NCI-H345 (cell line): Measurements from ENCODE around the gene PSMD12.
"Not testable (repeated sequence)": the region's sequence is repeated elsewhere in the genome, so short reads cannot be mapped to it uniquely, and the experiment has no call there.

Experiments
- DNase-seq: peaks from one replicate; lab custom pipeline; 2025; lab: John Stamatoyannopoulos, UW

Gene PSMD12

DNA sequence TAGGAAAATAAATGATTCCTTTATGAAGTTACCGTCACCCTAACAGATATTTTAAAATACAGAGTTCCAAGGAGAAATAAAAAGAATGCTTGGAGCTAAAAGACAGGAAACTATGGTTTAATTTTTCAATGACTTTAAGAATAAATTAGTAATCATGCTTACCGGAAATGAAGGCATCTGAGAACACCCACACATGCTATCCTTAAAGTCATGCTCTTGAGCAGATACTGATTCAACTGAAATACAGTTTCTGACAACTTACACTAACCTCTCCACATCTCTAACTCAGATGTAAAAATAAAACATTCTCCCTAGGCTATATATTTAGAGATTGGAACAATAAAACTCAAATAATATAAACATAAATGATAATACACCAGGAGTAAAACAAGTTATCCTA is 7.8 kb downstream of the PSMD12 start:
- no peak for DNase-seq

DNA sequence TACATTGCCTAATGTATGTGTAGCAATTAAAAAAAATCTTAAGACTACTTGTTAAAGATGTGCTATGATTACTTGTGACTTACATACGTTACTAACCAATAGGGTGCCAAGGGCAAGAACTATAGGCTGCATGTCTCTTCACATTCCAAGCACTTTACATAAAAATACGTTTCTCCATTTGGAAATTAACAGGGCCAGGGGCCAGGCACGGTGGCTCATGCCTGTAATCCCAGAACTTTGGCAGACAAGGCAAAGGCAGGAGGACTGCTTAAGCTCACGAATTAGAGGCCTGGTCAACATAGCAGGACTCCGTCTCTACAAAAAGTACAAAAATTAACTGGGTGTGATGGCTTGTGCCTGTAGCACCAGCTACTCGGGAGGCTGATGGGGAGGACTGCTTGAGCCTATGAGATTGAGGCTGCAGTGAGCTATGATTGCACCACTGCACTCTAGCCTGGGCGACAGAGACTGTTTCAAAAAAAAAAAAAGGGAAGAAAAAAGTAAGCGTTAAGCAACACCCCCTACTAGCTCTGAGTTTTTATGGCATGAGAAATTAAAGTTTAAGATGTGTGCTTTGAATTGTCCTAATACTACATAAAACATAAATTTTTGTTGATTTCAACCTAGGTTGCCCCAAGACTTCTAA is 12.3 kb downstream of the PSMD12 start:
- no peak for DNase-seq

DNA sequence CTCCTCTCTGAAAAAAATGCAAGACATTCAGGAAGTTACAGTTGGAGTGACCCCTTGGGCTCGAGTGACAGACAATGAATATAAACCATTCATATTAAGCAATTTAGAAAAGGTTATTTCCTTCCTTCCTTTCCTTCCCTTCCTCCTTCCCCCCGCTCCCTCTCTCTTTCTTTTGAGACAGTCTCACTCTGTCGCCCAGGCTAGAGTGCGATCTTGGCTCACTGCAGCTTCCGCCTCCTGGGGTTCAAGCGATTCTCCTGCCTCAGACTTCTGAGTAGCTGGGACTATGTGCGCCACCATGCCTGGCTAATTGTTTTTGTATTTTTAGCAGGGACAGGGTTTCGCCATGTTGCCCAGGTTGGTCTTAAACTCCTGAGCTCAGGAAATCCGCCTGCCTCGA is 13.2 kb downstream of the PSMD12 start:
- DNase-seq: no peak

DNA sequence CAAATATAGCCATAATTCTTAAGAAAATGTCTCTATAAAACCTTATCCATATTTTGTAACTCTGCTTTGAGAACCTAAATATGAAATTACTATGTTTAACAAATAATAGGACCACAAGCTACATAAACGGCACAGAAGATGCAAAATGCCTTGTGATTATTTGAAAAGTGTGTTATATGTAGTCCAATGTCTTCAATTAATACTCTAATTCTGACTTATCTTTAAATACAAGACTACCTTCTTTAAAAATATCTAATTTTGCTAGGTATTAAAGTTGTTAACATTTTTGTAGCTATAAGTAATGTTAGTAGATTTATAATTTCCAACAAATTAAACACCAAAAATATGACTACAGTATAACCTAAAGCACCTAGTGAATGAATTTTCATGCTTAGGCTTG is 17.0 kb downstream of the PSMD12 start:
- no peak for DNase-seq

DNA sequence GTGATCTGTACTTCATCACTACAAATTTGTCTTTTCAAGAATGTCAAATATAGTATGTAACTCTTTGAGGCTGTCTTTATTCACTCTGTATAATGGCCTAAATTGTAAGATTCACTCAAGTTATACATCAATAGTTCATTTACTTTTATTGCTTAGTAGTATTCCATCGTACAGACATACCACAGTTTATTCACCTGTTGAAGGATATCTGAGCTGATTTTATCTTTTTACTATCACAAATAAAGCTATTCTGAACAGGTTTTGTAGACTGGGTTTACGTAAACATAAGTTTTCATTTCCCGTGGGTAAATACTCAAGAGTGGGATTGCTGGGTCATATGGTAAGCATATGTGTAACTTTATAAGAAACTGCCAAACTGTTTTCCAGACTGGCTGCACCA is 18.6 kb downstream of the PSMD12 start:
- DNase-seq: no peak

DNA sequence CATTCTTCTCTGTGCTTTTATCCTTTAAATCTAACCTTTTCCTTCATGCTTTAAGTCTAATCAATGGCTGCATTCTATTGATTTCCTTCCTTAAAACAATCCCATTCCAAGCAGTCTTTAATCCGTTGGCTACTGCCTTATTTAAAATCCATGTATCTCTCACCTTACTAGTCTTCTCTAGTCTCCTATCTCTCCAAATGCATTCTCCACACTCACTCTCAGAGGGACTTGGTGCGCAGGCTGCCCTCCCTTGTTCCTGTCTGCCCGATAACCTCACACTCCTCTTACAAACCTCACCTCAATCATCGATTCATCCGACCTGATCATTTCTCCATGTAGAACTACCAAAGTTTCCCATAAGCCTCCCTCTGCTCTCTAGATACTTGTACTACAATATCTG is 23.1 kb downstream of the PSMD12 start:
- DNase-seq: no peak

DNA sequence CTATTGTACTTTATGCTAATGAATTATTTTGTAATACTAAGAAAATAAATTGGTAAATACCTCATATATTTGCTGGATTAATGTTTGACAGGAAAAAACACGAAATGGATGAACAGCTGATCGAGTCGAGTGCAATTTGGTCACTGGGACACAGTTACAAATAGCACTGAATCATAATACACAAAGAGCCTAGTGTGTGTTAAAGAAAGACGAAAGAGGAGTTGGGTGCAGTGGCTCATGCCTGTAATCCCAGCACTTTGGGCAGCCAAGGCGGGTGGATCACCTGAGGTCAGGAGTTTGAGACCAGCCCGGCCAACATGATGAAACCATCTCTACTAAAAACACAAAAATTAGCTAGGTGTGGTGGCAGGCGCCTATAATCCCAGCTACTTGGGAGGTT is 28.0 kb downstream of the PSMD12 start:
- DNase-seq: not testable (repeated sequence)

DNA sequence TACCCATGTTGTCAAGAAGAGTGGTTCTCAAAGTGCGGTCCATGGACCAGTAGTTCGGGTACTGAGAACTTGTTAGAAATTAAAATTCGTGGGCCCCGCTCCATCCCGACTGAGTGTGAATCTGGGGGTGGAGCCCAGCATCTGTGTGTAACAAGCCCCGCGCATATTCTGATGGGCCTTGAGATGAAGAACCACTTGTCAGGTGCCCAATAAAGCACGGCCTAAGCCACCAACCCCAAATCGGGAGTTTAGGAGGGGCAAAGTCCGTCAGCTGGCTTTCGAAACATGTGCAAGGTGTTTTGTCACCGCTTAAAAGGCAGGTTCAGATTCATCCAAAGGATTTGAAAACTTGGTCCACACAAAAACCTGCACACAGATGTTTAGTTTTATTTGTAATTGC is 29.5 kb downstream of the PSMD12 start:
- no peak for DNase-seq

DNA sequence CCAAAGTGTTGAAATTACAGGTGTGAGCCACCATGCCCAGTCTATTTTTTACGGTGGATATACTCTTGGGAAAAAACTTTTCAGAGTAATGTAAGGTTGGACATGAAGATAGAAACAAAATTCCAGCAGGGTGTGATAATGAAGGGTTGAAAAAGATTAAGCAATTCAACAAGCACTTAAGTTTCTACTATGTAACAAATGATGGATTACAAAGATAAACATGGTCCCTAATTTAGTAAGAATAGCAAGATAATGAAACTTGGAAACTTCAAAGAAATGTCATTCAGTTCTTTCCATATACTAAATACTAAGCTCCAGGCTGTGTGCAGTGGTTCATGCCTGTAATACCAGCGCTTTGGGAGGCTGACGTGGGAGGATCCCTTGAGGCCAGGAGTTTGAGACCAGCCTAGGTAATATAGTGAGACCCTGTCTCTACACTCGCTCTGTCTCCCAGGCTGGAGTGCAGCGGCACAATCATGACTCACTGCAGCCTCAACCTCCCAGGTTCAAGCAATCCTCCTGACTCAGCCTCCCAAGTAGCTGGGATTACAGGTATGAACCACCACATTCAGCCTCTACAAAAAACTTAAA is 31.0 kb downstream of the PSMD12 start:
- no peak for DNase-seq

DNA sequence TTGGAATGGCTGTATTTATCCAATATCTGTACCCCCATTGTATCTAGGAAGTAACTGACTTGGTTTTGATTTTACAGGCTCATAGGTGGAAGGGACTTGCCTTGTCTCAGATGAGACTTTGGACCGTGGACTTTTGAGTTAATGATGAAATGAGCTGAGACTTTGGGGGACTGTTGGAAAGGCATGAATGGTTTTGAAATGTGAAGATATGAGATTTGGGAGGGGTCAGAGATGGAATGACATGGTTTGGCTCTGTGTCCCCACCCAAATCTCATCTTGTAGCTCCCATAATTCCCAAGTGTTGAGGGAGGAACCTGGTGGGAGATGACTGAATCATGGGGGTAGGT is 34.2 kb downstream of the PSMD12 start:
- DNase-seq: not testable (repeated sequence)

DNA sequence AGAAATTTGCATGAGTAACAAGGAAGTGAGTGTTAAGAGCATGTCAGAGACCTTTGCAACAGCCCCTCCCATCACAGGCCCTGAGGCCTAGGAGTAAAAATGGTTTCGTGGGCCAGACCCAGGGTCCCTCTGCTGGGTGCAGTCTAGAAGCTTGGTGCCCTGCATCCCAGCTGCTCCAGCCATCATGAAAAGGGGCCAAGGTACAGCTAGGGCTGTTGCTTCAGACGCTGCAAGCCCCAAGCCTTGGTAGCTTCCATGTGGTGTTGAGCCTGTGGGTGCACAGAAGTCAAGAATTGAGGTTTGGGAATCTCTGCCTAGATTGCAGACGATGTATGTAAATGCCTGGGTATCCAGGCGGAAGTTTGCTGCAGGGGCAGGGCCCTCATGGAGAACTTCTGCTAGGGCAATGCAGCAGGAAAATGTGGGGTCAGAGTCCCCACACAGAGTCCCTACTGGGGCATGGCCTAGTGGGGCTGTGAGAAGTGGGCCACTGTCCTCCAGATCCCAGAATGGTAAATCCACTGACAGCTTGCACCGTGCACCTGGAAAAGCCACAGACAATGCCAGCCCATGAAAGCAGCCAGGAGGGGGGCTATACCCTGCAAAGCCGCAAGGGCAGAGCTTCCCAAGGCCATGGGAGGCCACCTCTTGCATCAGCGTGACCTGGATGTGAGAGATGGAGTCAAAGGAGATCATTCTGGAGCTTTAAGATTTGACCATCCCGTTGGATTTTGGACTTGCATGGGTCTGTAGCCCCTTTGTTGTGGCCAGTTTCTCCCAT is 34.8 kb downstream of the PSMD12 start:
- DNase-seq: not testable (repeated sequence)

DNA sequence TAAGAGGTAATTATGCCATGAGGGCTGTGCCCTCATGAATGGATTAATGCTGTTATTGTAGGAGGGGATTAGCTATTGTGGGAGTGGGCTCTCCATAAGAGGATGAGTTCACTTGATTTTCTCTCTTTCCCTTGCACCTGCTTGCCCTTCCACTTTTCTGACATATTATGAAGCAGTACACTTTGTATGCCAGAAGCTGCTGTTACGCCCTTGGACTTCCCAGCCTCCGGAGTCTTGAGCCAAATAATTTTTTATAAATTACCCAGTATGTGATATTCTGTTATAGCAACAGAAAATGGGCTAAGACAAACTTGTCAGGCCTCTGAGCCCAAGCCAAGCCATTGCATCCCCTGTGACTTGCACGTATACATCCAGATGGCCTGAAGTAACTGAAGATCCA is 38.4 kb downstream of the PSMD12 start:
- DNase-seq: no peak

DNA sequence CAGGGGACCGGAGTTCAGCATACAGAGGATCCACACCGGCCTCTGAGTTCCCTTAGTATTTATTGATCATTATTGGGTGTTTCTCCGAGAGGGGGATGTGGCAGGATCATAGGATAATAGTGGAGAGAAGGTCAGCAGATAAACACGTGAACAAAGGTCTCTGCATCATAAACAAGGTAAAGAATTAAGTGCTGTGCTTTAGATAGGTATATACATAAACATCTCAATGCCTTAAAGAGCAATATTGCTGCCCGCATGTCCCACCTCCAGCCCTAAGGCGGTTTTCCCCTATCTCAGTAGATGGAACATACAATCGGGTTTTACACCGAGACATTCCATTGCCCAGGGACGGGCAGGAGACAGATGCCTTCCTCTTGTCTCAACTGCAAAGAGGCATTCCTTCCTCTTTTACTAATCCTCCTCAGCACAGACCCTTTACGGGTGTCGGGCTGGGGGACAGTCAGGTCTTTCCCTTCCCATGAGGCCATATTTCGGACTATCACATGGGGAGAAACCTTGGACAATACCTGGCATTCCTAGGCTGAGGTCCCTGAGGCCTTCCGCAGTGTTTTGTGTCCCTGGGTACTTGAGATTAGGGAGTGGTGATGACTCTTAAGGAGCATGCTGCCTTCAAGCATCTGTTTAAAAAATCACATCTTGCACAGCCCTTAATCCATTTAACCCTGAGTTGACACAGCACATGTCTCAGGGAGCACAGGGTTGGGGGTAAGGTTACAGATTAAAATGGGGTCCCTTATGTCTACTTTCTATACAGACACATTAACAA is 39.2 kb downstream of the PSMD12 start:
- not testable (repeated sequence) for DNase-seq

DNA sequence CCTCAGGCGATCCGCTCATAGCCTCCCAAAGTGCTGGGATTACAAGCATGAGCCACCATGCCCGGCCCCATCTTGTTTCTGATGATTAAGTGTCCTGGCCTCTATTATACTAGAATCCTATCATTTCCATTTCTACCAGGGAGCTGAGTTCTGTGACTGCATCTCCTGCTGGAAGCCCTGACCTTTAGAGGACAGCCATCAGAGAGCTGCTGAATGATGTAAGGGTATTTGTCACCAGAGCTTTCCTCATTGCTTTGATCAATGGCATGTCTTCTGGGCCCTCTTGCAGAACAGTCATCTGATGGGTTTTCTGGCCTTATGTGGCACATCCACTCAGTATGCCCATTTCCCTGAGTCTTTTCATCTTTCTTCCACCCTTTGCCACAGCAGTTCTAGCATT is 39.9 kb downstream of the PSMD12 start:
- DNase-seq: no peak

DNA sequence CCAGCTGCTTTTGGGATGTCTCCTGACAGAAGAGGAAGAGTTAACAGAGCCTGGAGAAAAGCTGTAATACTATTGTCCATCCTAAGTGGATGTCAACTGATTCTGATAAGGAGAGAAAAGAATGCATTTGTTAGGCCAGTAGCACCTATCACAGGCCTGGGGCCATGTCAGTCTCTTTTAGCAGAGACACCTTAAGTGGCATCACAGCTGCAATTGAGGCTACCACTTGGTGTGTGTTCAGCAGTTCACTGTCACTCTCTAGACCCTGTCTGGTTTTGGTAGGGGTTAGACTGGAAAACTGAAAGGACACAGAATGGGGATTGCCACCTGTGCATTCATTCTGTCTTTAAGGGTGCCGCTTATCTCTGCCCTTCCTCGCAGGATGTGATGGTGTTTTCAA is 42.0 kb downstream of the PSMD12 start:
- DNase-seq: no peak

DNA sequence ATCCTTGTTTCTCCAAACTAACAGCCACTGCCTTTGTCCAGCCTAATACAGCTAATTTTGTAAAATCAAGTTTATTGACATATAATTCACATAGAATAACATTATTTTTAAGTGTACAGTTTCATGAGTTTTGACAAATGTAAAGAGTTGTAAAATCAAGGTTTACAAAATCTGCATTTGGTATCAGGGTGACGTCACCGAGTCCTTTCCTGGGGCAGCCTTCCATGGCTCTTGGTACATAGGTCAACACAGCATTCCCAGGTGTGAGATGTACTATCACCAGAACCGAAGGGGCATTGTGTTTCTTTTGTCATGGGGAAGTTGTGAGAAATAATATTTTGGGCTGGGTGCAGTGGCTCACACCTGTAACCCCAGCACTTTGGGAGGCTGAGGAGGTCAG is 42.9 kb downstream of the PSMD12 start:
- no peak for DNase-seq

DNA sequence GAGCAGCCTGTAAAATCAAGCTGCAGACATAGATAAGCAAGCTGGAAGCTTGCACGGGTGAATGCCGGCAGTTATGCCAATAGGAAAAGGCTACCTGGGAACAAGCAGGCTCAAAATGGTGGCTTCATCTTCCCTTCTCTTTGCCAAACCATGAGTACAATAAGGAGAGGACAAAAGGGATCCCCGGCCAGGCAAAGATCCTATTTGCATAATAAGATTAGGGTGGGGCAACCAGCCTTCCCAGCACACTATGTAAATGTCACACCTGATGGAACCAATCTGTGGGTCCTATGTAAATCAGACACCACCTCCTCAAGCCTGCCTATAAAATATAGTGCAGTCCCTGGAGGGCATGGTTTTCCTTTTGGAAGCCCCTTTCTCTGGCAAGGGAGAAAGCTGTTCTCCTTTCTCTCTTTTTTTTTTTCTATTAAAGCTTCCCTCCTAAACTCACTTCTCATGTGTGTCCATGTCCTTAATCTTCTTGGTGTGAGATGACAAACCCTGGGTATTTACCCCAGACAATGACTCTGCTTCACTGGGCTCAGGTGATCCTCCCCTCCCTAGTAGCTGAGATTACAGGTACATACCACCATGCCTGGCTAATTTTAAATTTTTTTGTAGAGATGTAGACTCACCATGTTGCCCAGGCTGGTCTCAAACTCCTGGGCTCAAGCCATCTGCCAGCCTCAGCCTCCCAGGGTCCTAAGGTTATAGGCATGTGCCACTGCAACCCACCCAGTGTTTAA is 44.2 kb downstream of the PSMD12 start:
- DNase-seq: no peak

DNA sequence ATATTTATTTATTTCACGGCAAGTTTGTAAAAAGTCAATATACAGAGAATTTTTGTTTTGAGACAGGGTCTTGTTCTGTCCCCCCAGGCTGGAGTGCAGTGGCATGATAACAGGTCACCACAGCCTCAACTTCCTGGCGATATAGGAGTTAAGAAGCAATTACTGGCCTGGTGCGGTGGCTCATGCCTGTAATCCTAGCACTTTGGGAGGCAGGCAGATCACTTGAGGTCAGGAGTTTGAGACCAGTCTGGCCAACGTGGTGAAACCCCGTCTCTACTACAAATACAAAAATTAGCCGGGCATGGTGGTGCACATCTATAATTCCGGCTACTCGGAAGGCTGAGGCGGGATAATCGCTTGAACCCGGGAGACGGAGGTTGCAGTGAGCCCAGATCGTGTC is 44.9 kb downstream of the PSMD12 start:
- DNase-seq: not testable (repeated sequence)

DNA sequence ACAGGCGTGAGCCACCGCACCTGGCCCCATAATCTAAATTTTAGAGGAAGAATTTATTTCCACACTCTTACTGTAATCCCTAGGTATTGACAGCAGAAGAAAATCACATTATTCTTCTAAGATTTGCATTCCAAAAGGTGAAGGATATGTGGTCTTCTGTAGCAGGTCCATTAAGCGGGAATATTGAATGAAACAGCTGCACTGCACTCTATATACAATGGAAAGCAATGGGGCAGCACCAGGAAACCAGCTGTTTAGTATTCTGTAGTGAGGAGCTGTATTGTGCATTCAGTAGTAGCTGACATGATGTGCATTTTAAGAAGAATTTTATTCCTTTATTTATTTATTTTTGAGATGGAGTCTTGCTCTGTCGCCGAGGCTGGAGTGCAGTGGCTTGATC is 49.6 kb downstream of the PSMD12 start:
- no peak for DNase-seq

DNA sequence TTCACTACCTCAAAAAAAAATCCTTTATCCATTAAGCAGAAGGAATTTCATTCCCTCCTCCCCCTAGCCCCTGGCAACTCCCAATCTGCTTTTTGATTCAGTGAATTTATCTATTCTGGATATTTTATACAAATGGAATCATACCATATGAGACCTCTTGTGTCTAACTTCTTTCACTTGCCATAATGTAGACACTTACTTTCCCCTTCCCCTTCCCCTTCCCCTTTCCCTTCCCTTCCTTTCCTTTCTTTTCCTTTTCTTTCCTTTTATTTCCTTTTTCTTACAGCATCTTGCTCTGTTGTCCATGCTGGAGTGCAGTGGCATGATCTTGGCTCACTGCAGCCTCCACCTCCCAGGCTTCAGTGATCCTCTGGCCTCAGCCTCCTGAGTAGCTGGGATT is 50.5 kb downstream of the PSMD12 start:
- no peak for DNase-seq

DNA sequence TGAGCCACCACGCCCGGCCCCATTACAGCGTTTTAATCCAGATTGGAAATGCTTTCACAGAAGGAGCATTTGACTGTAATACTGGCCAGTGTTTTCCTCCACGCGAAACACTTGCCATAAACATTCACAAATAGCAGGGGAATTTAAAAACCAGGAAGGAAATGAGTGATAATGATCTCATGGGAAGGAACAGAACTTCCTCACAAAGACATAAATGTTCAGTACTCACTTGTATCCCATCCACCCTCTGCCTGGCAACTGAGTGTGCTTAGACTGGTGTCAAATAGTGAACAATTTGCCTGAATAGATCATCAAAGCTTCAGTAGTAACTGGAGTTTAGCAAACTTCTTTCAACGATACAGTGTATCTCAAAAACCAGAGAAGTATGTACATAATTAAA is 54.1 kb downstream of the PSMD12 start:
- no peak for DNase-seq

DNA sequence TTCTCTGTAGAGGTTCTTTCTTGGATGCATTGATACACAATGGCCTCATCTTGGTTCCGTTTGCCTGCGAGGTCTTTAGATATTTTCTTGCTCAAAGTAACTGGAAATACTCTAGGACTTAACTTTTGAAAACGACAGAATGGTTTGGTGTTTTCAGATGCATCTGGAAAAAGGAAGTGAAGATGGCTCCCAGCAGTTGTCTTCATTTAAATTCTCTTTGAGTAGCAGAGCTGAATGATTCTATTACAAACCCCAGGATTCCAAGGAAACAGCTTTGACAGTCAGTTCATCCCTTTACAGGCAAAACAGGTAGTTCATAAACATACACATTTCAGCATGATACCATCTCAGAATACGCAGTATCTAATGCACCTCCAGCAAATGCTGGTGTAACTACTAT is 54.8 kb downstream of the PSMD12 start:
- no peak for DNase-seq
